HK-2 (cell line): ENCODE data around the gene SLC15A3.

Experiments
- DNase-seq: peaks from one replicate; pipeline ENCODE4 v3.0.0-alpha.2; 2018; ENCODE audit not compliant: unreplicated experiment

Gene SLC15A3

GRCh38 chr11:60946601-60947264 lies 5.2 kb downstream of the SLC15A3 start:
- no peak for DNase-seq

- no peak for DNase-seq
These were observed 6.7 kb downstream of the SLC15A3 start for GRCh38 chr11:60945295-60945667.

- no peak for DNase-seq
These were observed 7.3 kb downstream of the SLC15A3 start for GRCh38 chr11:60944490-60945294.

- no peak for DNase-seq
These were observed 8.9 kb downstream of the SLC15A3 start for GRCh38 chr11:60942970-60943565.

- DNase-seq, result no peak
These were observed 9.8 kb downstream of the SLC15A3 start for GRCh38 chr11:60942219-60942618.

GRCh38 chr11:60941371-60942119 lies 10.4 kb downstream of the SLC15A3 start:
- DNase-seq, result no peak

- DNase-seq, result no peak
These were observed 12.1 kb downstream of the SLC15A3 start for GRCh38 chr11:60939855-60940254.

- DNase-seq, result no peak
These were observed 12.7 kb downstream of the SLC15A3 start for GRCh38 chr11:60939301-60939700.

- DNase-seq, result no peak
These were observed 13.5 kb downstream of the SLC15A3 start for GRCh38 chr11:60938500-60938899.

- DNase-seq, result no peak
These were observed 14.2 kb downstream of the SLC15A3 start for GRCh38 chr11:60937811-60938210.

GRCh38 chr11:60937144-60937527 lies 14.8 kb downstream of the SLC15A3 start:
- no peak for DNase-seq

GRCh38 chr11:60936467-60937143 lies 15.4 kb downstream of the SLC15A3 start:
- no peak for DNase-seq

- DNase-seq, result no peak
These were observed 16.1 kb downstream of the SLC15A3 start for GRCh38 chr11:60935676-60936442.

- DNase-seq, result no peak
These were observed 17.0 kb downstream of the SLC15A3 start for GRCh38 chr11:60934790-60935605.

- DNase-seq, result no peak
These were observed 17.7 kb downstream of the SLC15A3 start for GRCh38 chr11:60934124-60934789.

GRCh38 chr11:60933416-60934123 lies 18.4 kb downstream of the SLC15A3 start:
- DNase-seq, result no peak

- no peak for DNase-seq
These were observed 19.2 kb downstream of the SLC15A3 start for GRCh38 chr11:60932605-60933356.

- DNase-seq, result no peak
These were observed 20.1 kb downstream of the SLC15A3 start for GRCh38 chr11:60931917-60932316.
